ENCODE data around the gene KCTD3.

KCTD3 gene

DNA sequence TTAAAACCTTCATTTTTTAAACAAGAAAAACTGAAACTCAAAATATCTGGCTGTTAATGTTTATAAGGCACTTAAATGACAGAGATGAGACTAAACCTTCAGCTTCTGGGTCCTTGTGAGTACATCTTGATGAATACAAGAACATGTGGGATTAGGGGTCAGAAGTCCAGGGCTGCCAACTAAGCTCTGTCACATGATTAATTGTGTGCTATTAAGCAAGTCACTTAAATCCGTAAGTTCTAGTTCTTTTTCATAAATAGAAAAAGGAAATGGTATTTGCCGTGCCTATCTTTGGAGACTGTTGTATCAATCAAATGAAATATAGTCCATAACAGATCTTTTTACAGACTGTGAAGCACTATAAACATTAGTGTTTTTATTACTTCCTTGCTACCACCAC, 43.2 kb upstream of the KCTD3 start:
- no peaks in the 10 kb centered on the region for H3K36me3 Mint-ChIP-seq (ENCODE audit: low read depth)
- no peaks in the 10 kb centered on the region for H3K9me3 Mint-ChIP-seq
- H3K4me3 Mint-ChIP-seq, result no peak overlapping the region
- peaks cover under 1% of the 10 kb centered on the region for H3K27me3 Mint-ChIP-seq (ENCODE audit: low read depth, poor library complexity)
- TF ChIP-seq, protein P1, sequence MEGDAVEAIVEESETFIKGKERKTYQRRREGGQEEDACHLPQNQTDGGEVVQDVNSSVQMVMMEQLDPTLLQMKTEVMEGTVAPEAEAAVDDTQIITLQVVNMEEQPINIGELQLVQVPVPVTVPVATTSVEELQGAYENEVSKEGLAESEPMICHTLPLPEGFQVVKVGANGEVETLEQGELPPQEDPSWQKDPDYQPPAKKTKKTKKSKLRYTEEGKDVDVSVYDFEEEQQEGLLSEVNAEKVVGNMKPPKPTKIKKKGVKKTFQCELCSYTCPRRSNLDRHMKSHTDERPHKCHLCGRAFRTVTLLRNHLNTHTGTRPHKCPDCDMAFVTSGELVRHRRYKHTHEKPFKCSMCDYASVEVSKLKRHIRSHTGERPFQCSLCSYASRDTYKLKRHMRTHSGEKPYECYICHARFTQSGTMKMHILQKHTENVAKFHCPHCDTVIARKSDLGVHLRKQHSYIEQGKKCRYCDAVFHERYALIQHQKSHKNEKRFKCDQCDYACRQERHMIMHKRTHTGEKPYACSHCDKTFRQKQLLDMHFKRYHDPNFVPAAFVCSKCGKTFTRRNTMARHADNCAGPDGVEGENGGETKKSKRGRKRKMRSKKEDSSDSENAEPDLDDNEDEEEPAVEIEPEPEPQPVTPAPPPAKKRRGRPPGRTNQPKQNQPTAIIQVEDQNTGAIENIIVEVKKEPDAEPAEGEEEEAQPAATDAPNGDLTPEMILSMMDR (IDR thresholded peaks at IDR 0.05), result no peak
- H3K4me1 Mint-ChIP-seq, result peaks cover 20% of the 10 kb centered on the region
- H3K27ac Mint-ChIP-seq, result no peak overlapping the region
- DNase-seq, result no peak

DNA sequence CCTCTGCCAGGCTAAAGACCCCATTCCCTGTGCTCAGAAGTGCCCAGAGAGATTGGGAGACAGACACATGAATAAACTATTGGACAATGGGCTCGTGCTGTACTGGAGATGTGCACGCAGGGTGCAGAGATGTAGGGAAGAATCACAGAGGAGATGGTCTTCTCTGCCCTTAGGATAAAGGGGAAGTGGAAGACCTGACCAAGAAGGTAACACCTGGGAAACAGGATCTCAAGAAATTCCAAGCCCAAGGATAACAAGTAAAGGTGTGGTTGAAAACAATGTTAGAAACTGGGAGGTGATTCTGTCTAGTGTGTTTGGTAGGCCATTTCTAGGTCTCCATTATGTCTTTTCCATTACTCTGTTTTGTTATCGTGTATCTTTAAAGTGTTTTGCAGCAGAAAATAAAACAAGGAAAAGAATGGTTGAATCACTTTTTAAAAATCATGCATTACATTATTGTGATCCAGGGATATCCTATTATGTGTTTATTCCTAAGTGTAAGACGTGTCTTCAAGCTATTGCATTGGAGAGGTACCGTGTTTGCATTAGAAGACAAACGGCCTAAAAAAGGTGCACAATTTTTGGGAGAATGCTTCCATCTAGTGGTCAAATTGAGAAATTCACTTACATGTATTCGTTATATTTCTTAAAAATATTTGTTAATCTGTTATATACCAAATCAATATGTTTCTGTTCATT, 40.8 kb upstream of the KCTD3 start:
- peaks cover 2% of the 10 kb centered on the region for H3K9me3 Mint-ChIP-seq
- H3K4me3 Mint-ChIP-seq, result no peak overlapping the region
- H3K27ac Mint-ChIP-seq, result no peak overlapping the region
- no peak for DNase-seq
- no peaks in the 10 kb centered on the region for H3K36me3 Mint-ChIP-seq (ENCODE audit: low read depth)
- H3K4me1 Mint-ChIP-seq, result peaks cover 20% of the 10 kb centered on the region
- TF ChIP-seq, protein P1 (IDR thresholded peaks at IDR 0.05), result peak; percentile 68
- H3K27me3 Mint-ChIP-seq (ENCODE audit: low read depth, poor library complexity), result peaks cover 8% of the 10 kb centered on the region

DNA sequence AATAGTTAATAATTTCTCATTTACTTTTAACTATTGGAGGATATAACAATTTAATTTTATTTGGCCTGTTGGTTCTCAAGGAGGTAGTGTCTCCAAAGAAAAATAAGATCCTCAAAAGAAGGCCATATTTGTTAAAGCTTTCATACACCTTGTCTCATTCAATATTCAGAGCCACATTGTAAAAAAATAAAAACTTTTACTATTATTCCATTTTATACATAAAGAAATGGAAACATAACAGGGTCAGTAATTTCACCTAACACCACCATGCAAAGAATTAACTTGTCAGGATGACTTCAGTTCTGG, 40.3 kb upstream of the KCTD3 start:
- peaks cover 6% of the 10 kb centered on the region for H3K9me3 Mint-ChIP-seq
- peaks cover 8% of the 10 kb centered on the region for H3K27me3 Mint-ChIP-seq (ENCODE audit: low read depth, poor library complexity)
- DNase-seq, result no peak
- H3K27ac Mint-ChIP-seq, result no peak overlapping the region
- peaks cover 20% of the 10 kb centered on the region for H3K4me1 Mint-ChIP-seq
- no peaks in the 10 kb centered on the region for H3K36me3 Mint-ChIP-seq (ENCODE audit: low read depth)
- no peak overlapping the region for H3K4me3 Mint-ChIP-seq
- TF ChIP-seq, protein P1 (IDR thresholded peaks at IDR 0.05), result peak; percentile 21

DNA sequence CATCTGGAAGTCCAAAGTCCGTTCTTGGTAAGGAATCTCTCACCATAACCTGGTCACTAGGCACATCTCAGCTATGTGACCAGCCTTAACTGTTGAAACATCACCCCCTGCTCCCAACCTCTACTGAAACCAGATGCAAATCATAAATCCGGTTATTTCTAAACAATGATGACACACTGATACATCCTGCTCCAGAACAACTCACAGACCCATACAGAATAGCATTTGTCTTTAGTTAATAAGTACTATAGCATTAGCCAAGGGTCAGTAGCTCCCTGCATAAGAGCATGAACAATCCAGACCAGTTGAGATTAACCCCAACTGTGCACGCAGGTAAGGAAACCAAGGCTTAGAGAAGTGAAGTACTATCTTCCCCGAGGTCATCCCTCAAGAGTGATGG, 38.0 kb upstream of the KCTD3 start:
- DNase-seq, result no peak
- Mint-ChIP-seq H3K36me3 (ENCODE audit: low read depth) (no peaks in the 10 kb centered on the region), H3K4me1 (peaks cover 7% of the 10 kb centered on the region), H3K4me3 (no peak overlapping the region), H3K9me3 (peaks cover 13% of the 10 kb centered on the region), H3K27ac (no peak overlapping the region), H3K27me3 (ENCODE audit: low read depth, poor library complexity) (peaks cover 8% of the 10 kb centered on the region)
- TF ChIP-seq, protein P1 (IDR thresholded peaks at IDR 0.05), result no peak

DNA sequence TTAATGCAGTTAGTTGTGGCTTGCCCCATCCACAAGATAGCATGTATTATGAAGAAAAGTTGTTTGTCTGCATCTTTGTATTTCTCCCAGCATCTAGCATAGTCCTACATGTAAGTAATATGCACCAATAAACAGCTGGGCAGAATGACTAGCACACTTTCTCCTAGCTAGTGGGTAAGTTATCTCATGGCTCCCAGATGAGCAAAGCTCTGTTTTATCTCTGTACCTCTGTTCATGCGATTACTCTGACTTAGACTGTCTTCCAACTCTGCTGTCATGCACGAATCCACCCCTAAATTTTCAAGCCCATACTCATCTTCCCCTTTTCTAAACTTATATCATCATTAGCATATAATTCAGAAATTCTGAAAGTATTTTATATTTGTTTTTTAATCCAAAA, 37.5 kb upstream of the KCTD3 start:
- Mint-ChIP-seq H3K27ac (no peak overlapping the region), H3K36me3 (ENCODE audit: low read depth) (no peaks in the 10 kb centered on the region), H3K27me3 (ENCODE audit: low read depth, poor library complexity) (peaks cover 9% of the 10 kb centered on the region), H3K4me1 (peaks cover 2% of the 10 kb centered on the region), H3K4me3 (no peak overlapping the region), H3K9me3 (peaks cover 16% of the 10 kb centered on the region)
- DNase-seq, result no peak
- TF ChIP-seq, protein P1 (IDR thresholded peaks at IDR 0.05), result no peak

DNA sequence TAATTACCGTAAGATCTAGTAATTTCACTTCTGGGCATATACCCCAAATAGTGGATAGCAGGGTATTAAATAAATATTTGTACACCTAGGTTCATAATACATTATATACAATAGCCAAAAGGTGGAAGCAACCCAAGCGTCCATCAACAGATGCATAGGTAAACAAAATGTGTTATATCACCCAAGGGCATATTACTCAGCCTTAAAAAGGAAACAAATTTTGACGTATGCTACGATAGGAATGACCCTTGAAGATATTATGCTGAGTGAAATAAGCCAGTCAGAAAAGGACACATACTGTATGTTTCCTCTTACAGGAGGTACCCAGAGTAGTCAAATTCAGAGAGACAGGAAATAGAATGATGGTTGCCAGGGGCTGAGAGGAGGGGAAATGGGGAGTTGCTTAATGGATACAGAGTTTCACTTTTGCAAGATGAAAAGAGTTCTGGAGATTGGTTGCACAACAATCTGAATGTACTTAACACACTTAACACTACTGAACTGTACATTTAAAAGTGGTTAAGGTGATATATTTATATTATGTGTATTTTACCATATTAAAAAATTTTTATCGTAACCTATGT, 36.6 kb upstream of the KCTD3 start:
- Mint-ChIP-seq H3K9me3 (peaks cover 21% of the 10 kb centered on the region), H3K4me1 (no peaks in the 10 kb centered on the region), H3K36me3 (ENCODE audit: low read depth) (no peaks in the 10 kb centered on the region), H3K4me3 (no peak overlapping the region), H3K27me3 (ENCODE audit: low read depth, poor library complexity) (peaks cover 16% of the 10 kb centered on the region), H3K27ac (no peak overlapping the region)
- TF ChIP-seq, protein P1 (IDR thresholded peaks at IDR 0.05), result no peak
- DNase-seq, result no peak

Measured in nephron progenitor cell (in vitro differentiated cells).